NCI-H2196 (cell line): ENCODE data around the gene ZNF804B.

Source experiments
- DNase-seq: peaks from one replicate; lab custom pipeline; 2025; ENCODE audit not compliant: unreplicated experiment; lab: John Stamatoyannopoulos, UW

ZNF804B gene

DNA sequence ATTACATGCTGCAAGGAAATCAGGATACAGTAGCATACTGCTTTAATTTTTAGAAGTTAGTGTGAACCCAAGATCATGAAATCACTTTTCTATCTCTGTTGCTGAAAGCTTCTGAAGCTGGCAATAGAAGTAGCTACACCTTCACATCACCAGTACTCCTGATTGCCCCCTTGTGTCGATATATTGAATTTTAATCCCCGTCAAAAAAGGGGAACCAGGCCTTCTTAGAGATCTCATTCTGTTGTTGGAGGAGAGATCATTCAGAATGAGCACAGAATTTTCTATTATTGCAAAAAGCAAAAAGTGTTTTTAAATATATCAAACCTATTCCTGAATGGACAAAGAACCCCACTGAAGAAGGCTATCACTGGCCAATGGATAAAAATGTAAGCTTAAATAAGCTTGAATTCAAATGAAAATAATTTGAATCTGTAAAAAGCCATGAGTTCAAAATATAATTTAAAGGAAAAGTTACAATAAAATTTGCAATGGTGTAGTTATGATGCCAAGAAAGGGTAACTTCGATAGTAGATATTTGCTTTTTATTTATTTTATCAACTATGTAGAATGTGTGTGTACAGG is 75.7 kb downstream of the ZNF804B start:
- peak; percentile 14 for DNase-seq

DNA sequence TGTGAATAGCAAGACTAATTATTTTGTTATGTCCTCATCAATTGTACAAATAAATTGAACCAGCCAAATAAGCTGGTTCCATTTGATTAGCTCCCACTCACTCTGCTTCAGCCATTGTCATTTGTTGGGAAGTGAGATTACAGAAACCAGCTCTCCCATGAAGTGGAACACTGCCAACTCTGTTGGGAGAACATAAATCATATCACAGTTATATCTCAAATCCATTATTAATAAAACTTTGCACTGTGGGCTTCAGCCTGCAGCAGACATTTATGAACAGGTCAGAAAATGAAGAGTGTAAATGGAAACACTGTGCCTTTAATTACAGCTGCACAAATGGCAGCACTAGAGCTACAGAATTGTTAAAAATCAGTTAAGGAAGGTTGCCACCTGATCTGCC is 82.7 kb downstream of the ZNF804B start:
- DNase-seq, result no peak

DNA sequence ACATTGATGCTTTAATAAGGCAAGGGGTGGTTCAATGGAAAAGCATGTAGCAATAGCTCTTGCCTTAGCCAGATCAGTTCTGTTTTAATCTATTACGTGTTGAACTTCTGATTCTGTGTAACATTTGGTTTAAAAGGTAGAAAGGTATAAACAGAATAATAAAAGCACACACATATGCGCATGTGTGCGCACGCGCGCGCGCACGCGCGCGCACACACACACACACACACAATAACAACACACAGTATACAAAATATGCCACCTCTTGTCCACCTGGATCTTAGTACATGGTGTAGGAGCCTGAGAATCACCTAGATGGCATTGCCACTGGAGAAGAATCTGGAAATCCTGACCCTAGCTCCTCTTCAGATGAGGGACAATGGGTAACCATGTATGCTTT is 85.6 kb downstream of the ZNF804B start:
- DNase-seq, result no peak

DNA sequence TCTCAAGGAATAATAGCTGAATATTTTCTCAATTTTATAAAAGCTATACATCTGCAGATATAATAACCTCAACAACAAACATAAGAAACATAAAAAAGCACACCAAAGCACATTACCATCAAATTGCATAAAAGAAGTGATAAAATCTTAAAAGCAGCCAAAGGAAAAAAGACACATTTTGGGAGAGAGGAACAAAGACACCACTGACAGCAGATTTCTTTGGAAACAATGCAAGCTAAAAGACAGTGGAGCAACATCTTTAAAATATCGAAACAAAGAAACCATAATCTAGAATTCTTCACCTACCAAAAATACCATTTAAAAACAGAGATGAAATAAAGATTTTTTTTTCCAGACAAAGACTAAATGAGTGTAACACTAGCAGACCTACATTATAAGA is 91.7 kb downstream of the ZNF804B start:
- no peak for DNase-seq

DNA sequence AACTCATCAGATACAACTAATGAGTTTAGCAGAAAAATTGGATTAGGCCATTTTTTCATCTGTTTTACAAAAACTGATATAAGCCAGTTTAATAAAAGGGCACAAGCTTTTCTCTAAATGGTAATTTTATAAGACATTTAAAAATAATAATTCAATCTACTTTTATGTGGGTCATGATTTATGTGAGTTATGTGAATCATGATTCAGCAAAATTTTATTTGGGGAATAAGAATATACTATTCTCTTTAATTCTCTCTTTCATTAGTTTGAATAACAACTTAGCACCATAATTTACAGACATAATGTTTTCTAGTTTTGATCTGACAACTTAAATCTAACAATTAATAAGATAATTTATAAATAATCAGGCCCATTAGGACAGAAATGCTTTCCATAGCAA is 99.8 kb downstream of the ZNF804B start:
- DNase-seq, result no peak

DNA sequence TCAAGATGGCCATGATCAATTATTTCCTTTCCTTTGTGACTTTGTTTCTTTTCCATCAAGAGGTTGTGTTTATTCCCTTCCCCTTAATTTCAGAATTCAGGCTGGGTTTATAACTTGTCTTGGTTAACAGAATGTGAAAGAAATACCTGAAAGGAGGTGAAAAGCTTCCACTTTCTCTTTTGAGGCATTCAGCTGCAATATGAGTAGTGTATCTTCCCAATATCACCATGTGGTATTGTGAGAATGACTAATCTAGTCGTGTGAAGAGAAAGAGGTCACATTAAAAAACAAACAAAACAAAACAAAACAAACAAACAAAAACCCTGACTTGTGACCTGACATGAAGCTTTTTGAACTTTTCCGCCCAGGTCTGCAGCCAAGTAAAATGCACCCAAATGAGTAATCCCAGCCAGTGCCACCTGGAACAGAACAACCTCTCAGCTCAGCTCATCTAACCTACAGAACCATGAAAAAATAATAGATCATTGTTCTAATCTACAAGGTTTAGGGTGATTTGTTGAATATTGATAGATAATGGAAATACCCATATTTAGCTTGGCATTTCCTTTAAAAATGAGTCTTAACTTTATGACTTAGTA is 106.9 kb downstream of the ZNF804B start:
- no peak for DNase-seq

DNA sequence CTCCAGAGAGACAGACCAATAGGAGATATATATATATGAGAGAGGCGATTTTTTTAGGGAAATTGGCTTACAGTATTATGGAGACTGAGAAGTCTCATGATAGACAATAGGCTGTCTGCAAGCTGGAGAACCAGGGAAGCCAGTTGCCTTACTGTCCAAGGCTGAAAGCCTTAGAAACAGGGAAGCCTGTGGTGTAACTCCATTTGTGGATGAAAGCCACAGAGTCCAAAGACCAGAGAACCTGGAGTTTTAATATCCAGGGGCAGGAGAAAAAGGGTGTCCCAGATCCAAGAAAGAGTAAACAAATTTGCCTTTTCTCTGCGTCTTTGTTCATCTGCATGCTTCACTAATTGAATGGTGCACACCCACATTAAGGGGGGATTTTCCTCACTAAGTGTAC is 107.7 kb downstream of the ZNF804B start:
- DNase-seq, result no peak

DNA sequence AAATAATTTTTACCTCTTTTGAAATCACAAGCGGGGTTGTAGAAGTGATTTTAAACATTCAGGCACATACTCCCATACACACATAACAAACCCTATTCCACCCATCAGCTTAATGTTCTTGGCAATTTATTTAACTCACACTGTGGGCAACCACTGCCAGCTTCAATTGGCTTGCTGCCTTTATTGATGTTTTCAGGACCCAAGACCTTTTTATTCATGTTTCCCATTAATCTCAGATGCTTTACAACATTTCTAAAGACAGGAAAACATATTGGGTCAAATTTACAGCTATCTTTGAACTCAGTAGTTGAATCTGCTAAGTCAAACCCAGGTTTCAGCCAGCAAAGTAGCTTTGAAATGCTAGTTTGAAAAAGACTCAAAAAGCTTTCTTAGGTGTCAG is 109.0 kb downstream of the ZNF804B start:
- DNase-seq, result no peak

DNA sequence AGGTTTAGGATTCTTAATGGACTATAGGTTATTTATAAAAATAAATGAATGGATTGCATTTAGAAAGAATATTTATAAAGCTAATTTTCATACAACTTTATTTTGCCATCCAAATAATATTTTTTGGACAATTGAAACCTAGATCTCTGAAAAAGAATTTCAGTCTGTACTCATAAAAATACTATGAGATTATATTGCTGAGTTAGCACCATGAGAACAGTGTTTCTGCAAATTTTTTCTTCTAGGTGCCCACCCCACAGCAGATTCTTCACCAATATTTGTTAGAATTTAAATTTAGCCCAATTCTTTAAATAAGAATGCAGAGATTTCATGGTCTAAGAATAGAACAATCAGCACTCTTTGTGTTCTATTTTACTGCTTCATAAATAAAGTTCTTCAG is 121.6 kb downstream of the ZNF804B start:
- no peak for DNase-seq

DNA sequence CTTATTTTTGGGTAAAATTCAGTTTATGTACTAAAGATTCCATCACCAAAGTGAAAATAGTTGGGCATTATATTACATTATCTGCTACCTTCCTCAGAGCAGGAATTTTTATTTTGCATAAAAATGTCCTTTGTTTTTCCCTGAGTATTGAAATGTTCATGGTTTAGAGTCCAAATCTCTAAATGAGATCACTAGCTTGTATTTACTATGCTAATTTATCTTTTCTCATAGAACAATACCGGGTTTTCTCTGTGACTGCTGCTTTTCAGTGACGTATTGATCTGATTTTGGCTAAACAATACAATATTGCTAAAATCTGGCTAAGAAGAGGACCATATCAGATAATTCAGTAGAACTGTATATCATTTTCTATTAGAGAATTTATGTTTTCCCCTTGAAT is 125.6 kb downstream of the ZNF804B start:
- no peak for DNase-seq

DNA sequence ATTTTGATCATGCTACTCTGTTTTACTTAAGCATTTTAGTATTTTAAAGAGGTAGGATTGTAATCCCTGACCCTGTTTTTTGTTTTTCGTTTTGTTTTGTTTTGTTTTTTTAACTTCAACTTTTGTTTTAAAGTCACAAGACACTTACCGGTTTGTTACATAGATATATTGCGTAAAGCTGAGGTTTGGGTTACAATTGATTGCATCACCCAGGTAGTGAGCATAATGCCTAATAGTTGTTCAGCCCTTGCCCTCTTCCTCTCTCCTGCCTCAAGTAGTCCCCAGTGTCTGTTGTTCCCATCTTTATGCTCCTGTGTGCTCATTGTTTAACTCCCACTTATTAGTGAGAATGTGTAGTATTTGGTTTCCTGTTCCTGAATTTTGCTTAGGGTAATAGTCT is 129.2 kb downstream of the ZNF804B start:
- no peak for DNase-seq

DNA sequence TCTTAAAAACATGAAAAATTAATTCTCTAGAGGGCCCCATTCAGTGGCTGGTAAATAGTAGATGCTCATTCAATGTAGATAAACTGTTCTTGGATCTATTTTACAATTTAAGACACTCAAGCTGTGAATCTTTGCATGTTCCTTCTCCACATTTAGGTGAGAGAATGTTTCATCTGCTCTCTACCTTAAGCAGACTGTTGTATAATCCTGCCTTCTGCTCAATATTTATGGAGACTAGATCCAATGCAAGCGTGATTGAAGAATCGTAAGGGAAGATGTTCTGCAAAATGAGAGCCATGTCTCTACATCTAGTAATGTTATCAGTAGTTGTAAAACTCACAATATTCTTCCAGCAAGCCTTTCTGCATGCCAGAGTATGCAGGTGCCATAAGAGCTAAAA is 151.0 kb downstream of the ZNF804B start:
- DNase-seq, result no peak

DNA sequence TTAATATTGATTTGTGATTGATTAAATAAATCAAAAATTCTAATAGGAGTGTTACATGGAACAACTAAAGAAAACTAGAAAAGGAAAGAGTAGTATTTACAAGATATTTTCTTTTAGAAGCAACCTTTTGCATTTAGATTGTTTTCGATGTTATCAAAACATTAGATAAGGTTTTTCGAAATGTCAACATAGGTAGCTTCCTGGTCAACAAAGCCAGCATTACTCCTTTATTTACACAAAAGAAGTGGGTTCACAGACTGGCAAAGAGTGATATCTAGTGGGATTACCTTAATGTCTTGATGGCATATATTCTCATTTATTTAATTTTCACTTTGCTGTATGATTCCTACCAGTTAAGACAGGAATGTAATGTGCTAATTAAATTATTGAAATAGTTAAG is 153.4 kb downstream of the ZNF804B start:
- no peak for DNase-seq

DNA sequence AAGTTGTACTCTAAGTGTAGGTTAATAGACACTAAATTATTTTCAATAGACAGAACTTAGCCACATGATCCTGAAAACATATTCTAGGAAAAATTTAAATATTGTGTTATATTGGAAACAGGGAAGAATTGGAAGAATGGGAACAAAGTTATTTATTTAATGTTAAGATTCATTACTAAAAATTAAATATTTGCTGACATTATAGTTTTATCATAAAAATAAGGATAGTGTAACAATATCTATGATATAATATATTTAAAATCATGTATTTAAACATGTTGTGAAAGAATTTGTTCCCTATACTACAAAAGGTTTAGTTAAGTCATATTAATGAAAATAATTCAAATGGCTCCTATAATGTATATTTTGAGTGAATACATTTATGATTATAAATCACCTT is 156.1 kb downstream of the ZNF804B start:
- DNase-seq, result no peak

DNA sequence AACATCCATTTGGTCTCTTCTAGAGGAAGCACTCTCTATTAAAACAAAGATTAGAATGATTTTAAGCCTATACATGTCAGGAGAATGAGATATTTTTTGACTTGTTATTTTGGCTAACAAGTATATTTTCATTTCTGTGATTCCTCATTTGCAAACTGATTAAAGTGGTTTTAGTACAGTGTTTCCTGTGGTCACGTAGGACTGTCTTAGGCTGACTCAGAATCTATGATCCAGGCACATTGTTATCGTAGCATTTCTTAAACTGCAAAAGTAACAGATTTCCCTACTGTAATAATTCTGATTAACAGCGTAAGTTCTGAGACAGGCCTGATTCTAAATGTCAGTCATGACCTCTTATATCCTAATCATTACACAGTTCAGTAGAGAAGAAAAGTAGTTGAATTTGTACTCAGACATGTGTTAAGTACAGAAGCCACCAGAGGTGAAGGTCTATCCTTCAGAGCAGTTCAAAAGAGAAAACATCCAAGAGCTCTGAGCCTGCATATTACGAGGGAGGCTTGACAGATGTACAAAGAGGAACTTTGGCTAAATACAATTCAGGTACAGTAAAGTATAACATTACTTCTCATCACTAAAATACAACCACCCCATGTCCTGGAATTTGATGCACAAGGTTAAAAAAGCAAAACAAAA is 160.1 kb downstream of the ZNF804B start:
- DNase-seq, result no peak

DNA sequence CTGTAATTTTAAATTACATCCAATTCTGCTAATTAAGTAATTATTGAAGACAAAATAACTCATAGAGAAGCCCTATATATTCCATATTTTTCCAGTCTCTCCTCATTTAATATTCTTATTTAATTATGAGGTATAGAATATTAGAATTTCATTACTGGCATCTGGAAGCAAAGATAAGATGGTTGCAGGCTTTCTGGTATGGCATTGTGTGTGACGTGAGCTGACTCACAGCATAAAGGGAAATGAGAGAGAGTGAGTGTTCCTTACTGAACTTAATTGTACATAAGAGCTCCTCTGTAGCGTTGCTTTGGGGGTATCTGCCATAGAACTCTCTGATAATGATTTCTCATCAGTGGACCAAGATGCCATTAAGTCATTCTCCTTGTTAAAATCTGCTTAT is 163.4 kb downstream of the ZNF804B start:
- DNase-seq, result no peak

DNA sequence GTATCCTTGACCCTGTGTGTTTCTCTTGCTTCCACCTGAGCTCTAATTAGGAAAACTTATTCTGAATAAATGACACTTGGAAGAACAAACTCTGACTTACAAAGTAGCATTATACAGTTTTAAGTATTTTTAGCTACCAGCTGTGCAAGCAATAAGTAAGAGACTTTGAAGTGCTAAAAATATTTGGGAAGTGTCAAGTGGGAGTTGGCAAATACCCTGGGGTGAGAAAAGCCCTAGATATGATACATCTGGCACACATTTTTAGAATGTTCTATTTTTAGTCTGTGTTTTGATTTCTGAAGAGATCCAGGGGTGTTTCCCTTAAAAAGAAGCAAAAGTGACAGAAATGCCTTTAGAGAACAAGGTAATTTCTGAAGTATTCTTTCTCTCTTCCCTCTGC is 168.8 kb downstream of the ZNF804B start:
- DNase-seq, result no peak

DNA sequence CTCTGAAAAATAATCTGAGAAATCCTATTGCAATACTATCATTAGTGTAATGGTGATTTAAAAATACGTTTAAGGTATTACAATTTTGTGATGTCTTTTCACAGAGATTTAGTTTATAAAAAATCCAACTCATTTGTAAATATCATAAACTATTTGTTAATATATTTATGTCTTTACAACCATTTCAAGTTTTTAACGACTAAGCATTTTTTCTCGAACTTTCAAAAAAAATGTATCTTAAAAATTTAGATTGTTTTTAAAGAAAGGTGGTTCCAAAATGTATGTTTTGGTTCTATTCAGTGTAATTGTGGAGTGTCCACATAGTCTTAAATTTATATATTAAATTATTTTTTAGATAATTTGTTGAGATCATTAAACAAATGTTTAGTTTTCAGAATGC is 170.2 kb downstream of the ZNF804B start:
- no peak for DNase-seq

DNA sequence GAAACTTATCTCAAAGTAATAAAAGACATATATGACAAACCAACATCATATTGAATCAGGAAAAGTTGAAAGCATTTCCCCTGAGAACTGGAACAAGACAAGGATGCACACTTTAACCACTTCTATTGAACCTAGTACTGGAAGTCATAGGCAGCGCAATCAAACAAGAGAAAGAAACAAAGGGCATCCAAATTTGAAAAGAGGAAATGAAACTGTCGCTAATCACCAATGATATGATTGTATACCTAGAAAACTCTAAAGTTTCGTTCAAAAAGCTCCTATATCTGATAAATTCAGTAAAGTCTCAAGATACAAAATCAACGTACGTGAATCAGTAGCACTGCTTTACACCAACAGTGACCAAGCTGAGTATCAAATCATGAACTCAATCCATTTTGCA is 173.8 kb downstream of the ZNF804B start:
- no peak for DNase-seq

DNA sequence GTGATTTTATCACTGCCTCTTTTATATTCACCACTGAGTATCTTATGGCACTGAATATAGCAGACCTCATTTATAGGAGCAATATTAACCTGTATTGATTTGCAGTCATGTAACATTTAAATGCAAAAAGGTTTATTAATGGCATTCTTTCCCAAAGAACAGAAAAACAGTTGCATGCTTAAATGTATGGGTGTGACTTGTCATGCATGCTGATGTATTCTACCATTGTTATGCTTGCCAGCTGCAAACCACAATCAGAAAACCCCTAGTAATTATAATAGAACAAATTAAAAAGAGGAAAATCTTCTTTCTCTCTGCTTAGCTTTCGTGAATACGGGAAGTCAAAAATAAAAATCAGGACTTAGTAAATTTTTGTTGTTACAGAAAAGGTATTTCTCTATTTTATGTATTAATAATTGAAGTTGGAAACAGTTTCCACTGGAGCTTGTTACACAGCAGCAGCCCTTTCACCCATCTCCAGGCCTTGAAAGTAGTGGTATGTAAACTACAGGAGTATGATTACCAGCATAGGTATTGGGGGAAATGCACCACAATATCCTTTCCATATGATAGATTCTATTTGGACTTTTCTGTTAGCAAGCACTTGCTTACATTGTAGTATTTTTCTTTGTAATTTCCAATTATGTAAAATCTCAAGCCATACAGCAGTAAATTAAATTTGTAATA is 183.5 kb downstream of the ZNF804B start:
- DNase-seq, result no peak

DNA sequence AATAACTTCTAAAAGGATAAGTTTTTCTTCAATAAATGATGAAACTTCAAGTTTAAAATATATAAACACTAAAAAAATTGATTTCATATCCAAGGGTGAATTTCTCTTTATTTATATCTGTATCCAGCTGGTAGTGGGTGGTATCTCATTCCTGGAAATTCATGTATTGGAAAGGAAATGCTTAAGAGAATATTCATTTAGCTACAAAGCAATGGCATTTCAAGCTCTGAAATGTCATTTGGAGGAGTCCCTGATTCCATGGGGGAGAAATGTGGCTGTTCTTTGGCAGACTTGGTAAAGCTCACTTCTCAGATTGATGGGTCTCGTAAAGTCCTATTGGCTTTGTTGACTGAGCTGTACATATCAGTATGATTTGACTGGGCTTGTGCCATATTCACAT is 192.3 kb downstream of the ZNF804B start:
- no peak for DNase-seq

DNA sequence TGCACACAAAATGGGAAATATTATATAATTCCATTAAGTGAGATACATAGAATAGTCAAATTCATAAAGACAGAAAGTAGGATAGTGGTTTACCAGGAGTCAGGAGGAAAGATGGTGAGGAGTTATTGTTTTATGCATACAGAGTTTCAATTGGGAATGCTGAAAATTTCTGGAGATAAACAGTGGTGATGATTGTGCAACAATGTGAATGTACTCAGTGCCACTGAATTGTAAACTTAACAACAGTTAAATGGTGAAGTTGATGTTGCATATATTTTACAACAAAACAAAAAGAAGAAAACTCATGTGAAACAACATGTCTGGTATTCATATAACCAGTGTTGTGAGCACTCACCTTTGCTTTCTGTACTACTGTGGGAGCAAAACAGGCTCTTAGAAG is 204.9 kb downstream of the ZNF804B start:
- no peak for DNase-seq
